Non-pigmented ciliary epithelial cell (primary cell): ENCODE results near the gene GPR146.

ENCODE experiments used
- DNase-seq: peaks from one replicate; pipeline ENCODE4 v3.0.0-alpha.2; 2010; ENCODE audit warnings: low read depth

The GPR146 gene

GRCh38 chr7:1093916-1094508, 49.7 kb downstream of the GPR146 start:
- DNase-seq, result no peak

DNA sequence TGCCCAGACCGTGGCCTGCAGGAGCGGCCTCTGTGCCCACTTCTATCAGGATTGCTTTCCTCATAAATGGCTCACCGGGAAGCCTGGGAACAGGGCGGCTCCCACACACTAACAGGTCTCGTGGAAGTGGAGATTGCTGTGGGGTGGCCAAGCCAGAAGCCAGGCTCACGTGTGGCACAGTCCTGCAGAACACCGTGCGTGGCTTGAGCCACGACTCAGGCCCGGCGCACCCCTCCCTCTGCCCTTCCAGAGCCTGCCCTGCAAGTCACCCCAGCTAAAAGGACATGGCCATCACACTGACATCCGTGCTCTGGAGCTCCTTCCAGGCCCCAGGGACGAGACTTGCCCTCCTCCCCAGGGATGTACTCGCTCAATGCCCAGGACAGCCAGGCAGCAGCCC, 50.5 kb downstream of the GPR146 start:
- DNase-seq, result no peak

- DNase-seq, result no peak
Measured at GRCh38 chr7:1095621-1096155, 51.3 kb downstream of the GPR146 start.

GRCh38 chr7:1096156-1097119, 52.1 kb downstream of the GPR146 start:
- no peak for DNase-seq

DNA sequence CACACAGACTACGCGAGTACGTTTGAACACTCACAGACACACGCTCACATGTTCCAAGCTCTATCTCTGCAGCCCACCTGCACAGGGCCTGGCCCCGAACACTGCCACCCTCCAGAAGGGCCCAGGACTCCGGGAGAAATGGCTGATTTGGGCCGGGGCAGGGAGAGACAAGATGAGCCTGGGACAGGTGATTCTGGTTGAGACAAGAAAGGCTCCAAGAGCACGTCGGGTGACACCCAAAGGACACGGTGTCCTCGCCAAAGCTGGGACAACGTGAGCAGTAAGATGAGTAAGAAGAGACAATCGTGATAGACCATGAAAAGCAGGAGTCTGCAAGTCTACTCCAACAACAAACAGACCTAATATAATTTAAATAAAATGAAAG, 52.8 kb downstream of the GPR146 start:
- DNase-seq, result no peak

DNA sequence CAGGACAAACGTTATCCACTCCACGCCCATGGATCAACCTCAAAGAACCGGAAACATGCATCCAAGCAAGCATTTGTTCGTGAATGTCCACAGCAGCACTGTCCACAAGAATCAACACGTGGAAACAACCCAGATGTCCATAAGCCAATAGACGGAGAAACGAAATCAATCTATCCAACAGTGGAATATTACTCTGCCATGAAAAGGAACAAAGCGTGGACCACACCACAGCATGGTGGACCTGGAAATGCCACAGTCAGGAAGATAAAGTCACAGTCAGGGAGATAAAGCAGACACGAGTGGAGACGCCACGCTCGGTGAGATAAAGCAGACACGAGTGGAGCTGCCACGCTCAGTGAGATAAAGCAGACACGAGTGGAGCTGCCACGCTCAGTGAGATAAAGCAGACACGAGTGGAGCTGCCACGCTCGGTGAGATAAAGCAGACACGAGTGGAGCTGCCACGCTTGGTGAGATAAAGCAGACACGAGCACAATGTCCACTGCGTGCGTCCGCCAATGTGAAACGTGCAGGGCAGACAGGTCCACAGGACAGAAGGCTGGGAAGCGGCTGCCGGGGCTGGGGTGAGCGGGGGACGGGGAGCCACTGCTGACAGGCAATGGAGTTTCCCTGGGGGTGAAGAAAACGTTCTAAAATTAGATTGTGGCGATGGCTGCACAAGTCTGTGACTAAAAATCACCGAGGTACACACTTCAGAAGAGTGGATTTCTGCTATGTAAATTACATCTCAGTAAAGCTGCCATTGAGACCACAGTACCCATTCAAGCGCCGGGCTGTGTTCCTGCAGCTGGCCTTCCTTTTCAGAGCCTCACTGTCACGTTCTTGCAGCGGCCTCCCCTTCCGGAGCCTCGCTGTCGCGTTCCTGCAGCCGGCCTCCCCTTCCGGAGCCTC, 54.2 kb downstream of the GPR146 start:
- DNase-seq, result no peak

- DNase-seq, result no peak
Measured at GRCh38 chr7:1099154-1099542, 54.8 kb downstream of the GPR146 start.

DNA sequence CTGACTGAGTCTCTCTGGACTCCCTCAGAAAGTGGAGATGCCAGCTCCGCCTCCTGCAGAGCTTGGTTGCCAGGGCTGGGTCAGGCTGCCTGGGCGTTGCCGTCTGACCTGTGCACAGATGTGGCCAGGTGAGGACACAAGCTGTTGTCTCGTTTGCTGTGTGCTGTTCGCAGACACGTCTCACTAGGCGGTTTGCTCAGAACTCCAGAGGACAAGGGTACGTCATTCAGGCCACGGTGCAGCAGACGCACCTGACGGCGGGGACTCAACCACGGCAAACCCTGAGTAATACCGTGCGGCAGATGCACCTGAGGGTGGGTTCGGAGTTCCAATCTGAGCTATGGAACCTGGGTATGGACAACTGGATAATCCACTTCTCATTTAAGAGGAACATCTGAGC, 55.3 kb downstream of the GPR146 start:
- DNase-seq, result no peak

- DNase-seq, result no peak
Measured at GRCh38 chr7:1100386-1100785, 56.0 kb downstream of the GPR146 start.

DNA sequence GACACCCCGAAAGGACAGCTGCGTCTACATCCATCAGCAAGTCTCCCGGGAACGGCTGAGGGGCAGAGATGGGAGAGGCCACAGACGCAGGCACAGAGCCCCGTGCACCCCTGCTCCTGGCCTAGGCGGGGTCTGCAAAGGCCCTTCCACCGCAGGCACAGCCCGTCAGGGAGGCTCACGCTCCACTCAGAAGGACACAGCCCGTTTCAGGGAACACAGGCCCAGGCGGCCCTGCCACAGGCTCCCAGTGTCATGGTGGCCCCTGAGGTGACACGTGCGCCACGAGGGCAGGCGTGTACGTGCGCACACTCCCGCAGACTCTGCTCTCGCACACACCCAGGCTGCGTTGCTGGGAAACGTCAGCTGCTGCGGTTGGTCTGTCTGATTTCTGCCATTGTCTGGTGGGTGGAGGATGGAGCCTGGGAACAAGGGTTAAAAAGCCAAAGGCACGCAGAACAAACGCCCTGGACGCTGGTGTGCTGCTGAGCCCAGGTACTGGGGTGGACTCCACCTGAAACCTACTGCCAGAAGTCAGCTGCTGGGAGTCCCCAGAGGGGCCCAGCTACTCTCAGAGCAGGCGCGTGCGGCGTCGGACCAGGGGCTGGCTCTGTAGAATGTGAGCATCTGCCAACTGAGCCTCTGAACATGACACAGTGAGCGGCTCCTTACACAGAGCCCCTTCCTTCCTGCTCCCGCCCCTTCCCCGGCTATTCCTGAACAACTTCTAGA, 56.7 kb downstream of the GPR146 start:
- no peak for DNase-seq

DNA sequence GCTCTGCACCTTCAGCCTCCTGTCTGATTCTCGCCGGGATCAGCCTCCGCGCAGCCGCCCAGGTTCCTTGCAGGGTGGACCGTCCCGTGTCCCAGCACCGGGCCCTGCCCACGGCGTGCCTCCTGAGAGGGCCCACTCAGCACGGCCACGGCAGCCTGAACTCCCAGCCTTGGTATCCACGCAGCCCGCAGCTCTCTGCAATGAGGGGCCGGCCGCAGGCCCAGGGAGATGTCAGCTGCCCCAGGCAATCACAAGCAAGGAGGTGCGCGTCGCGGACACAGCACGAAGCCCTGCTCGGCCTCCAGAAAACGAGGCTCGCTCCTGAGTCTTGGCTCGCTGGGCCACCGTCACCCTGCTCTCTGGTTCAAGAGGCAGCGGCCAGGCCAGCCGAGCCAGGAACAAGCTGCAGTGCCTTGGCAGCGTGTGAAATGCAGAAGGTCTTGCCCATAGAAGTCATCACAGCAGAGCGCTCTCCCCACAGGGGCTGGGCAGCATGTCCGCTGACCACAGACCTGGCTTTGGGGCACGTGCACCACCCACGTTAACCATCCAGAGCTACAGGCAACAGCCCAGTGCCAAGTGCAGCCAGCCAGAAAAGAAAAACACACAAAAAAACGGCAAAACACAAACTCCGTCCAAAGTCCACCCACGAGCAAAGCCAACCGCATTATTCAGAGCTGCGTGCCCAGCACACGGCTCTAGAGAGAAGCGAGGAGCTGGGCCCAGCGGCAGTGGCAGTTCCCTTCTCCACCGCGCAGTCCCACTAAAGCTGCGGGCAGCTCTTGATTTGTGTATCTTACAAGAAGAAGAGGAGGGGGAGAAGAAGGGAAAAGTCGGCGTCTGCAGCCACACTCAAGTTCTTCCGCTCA, 57.5 kb downstream of the GPR146 start:
- no peak for DNase-seq

- no peak for DNase-seq
Measured at GRCh38 chr7:1103009-1103788, 58.9 kb downstream of the GPR146 start.

GRCh38 chr7:1103789-1104515, 59.6 kb downstream of the GPR146 start:
- DNase-seq, result no peak

DNA sequence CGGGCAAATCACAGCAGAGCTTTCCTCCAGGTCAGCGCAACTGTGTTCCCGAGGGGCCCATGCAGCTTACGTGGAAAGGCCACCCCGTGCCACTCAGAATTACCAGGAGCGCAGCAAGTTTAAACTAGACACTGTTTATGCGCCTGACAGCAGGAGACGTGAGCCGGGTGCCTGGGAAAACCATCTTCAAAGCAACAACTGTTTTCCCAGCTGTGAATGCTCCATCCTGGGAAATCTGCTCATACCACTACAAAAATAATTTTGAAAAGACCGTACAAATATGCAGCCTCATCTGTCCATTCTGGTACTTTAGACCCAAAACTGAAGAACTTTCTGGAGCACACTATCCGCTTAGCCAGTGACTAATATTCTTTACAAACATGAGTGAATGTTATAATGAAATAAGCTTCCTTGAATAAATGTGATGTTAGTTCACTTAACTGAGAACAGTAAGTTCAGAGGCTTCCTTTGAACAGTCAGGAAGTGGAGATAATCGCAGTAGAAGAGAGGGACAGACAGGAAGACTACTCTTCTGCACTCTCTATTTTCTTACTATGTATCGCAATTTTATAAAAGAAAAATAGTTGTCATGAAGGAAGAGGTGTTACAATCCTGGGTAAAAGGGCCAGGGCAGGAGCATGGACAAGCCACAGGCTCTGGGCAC, 60.3 kb downstream of the GPR146 start:
- no peak for DNase-seq

GRCh38 chr7:1105189-1105588, 60.8 kb downstream of the GPR146 start:
- DNase-seq, result no peak

- no peak for DNase-seq
Measured at GRCh38 chr7:1106063-1106792, 61.9 kb downstream of the GPR146 start.

DNA sequence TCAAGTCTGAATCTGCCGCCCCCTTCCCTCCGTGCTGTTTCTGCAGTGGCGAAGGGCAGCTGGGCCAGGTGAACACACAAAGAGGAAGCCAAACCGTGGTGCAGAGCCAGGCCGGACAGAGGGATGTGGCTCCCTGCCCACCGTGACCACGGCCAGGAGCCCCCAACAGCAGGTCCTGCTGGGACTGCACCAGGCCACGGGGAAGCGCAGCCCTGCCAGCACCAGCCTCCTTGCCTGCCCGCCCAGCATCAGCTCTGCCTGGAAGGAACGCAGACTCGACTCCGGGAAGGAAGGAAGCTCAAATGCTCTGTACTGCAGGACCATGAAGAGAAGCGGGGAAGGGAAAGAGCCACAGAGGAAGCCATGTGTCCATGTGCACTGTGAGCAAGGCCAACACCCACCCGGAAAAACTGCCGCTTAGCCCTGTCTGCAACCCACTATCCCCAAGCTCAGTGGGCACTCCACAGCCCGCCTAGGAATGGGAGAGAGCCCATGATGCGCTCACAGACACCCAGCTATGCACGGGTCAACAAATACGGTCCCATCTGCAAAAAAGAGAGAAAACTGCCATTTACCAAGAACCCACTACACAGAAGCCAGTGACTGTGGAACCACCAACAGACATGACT, 62.6 kb downstream of the GPR146 start:
- no peak for DNase-seq
